ENCODE results near the gene PSMA6.

- TF ChIP-seq, protein P1, sequence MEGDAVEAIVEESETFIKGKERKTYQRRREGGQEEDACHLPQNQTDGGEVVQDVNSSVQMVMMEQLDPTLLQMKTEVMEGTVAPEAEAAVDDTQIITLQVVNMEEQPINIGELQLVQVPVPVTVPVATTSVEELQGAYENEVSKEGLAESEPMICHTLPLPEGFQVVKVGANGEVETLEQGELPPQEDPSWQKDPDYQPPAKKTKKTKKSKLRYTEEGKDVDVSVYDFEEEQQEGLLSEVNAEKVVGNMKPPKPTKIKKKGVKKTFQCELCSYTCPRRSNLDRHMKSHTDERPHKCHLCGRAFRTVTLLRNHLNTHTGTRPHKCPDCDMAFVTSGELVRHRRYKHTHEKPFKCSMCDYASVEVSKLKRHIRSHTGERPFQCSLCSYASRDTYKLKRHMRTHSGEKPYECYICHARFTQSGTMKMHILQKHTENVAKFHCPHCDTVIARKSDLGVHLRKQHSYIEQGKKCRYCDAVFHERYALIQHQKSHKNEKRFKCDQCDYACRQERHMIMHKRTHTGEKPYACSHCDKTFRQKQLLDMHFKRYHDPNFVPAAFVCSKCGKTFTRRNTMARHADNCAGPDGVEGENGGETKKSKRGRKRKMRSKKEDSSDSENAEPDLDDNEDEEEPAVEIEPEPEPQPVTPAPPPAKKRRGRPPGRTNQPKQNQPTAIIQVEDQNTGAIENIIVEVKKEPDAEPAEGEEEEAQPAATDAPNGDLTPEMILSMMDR (IDR thresholded peaks at IDR 0.05; ENCODE audit: low read depth, low read length) = no peak
- TF ChIP-seq POLR2A (IDR thresholded peaks at IDR 0.05; ENCODE audit: extremely low read depth, insufficient read length) = no peak
Measured at GRCh38 chr14:35281341-35281740, 10.8 kb upstream of the PSMA6 start.

Measured in NB4 (cell line).